Measurements from ENCODE around the gene CCNQ. TPM values are rescaled to one million over a fixed set of nuclear protein-coding genes. Genes with fewer than 3 reads are reported as not detected.

Gene CCNQ
- total and polyA plus RNA-seq, 12 donors, result 16.9 to 132 (median 22.9) TPM

DNA sequence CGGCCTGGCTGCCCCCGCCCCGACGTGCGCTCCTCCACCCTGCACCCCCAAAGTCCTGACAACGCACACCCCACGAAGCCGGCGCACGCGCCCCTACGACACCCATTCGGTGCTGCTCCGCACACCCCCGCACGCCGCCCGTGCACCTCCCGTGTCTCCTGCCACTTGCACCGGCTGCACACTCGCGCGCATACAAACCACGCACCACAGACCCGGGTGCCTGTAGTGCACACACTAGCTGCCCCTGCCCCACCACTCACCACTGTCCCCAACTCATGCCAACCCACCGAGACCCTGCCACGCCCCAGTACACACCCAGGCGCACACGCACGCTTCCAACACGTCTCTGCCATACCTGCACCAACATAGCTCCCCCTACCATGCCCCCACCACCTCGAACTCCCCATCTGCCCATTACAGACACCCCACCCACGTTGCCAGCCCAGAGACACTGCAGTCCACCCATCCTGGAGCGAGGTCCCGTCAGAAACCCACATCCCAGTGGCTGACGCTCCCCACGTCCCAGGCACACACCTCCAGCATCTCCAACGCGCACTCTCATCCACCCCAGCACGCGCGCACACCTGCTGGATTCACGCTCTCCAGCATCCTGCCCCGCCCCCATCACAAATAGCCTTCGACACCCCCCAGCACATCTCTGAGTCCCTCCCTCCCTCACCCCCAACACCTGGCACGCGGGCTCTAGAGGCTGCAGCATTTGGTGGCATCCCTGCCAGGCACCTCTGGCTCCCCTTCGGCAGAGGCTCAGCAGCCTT is 43.9 kb upstream of the CCNQ start:
- ATAC-seq (no peak), DNase-seq (no peak)
- intact Hi-C loops (cut with DNase I), result loop anchor here in 1 of 10 donors (10.0 kb wide), 1 partner anchor 88 kb away; no protein-coding TSS in a partner anchor
- H3K4me3 ChIP-seq, result peak overlapping the region in 2 of 10 donors; percentile 20 to 39
- no peak overlapping the region for H3K27ac ChIP-seq
- H3K36me3 ChIP-seq, result no peaks in the 10 kb centered on the region
- H3K4me1 ChIP-seq, result peaks cover 0 to 30% (median 7%) of the 10 kb centered on the region in 9 donors
- H3K9me3 ChIP-seq, result no peaks in the 10 kb centered on the region
- peaks cover 0 to 84% (median 58%) of the 10 kb centered on the region in 7 donors for H3K27me3 ChIP-seq
- TF ChIP-seq, protein P1, sequence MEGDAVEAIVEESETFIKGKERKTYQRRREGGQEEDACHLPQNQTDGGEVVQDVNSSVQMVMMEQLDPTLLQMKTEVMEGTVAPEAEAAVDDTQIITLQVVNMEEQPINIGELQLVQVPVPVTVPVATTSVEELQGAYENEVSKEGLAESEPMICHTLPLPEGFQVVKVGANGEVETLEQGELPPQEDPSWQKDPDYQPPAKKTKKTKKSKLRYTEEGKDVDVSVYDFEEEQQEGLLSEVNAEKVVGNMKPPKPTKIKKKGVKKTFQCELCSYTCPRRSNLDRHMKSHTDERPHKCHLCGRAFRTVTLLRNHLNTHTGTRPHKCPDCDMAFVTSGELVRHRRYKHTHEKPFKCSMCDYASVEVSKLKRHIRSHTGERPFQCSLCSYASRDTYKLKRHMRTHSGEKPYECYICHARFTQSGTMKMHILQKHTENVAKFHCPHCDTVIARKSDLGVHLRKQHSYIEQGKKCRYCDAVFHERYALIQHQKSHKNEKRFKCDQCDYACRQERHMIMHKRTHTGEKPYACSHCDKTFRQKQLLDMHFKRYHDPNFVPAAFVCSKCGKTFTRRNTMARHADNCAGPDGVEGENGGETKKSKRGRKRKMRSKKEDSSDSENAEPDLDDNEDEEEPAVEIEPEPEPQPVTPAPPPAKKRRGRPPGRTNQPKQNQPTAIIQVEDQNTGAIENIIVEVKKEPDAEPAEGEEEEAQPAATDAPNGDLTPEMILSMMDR (IDR thresholded peaks at IDR 0.05), result no peak
- 3 to 5% methylated on average over 33 to 48 of the region's 48 CpGs for WGBS, 2 donors

GRCh38 chrX:153642051-153642654 is 43.2 kb upstream of the CCNQ start:
- H3K4me3 ChIP-seq, result peak overlapping the region in 6 of 10 donors; percentile 17 to 39 (median 19)
- TF ChIP-seq, protein P1 (IDR thresholded peaks at IDR 0.05), result no peak
- ATAC-seq (peak in 1 of 8 donors; percentile 11), DNase-seq (no peak)
- intact Hi-C loops (cut with DNase I), result loop anchor here in 1 of 10 donors (10.0 kb wide), 1 partner anchor 87 kb away; no protein-coding TSS in a partner anchor
- peaks cover 0 to 77% (median 51%) of the 10 kb centered on the region in 7 donors for H3K27me3 ChIP-seq
- no peaks in the 10 kb centered on the region for H3K9me3 ChIP-seq
- H3K36me3 ChIP-seq, result no peaks in the 10 kb centered on the region
- no peak overlapping the region for H3K27ac ChIP-seq
- 1 to 3% methylated on average over 9 to 58 of the region's 62 CpGs for WGBS, 2 donors
- peaks cover 0 to 23% (median 5%) of the 10 kb centered on the region in 9 donors for H3K4me1 ChIP-seq

- intact Hi-C loops (cut with DNase I), result loop anchor here in 1 of 10 donors (10.0 kb wide), 1 partner anchor 87 kb away; no protein-coding TSS in a partner anchor
- DNase-seq, result no peak
- TF ChIP-seq, protein P1 (IDR thresholded peaks at IDR 0.05), result no peak
- H3K27me3 ChIP-seq, result peaks cover 0 to 71% (median 46%) of the 10 kb centered on the region in 7 donors
- no peak overlapping the region for H3K27ac ChIP-seq
- WGBS, 2 donors, result 6 to 8% methylated on average over 8 of the region's 8 CpGs
- peak overlapping the region in 1 of 10 donors; percentile 39 for H3K4me3 ChIP-seq
- peaks cover 0 to 19% (median 5%) of the 10 kb centered on the region in 9 donors for H3K4me1 ChIP-seq
- no peak for ATAC-seq
- H3K36me3 ChIP-seq, result no peaks in the 10 kb centered on the region
- H3K9me3 ChIP-seq, result no peaks in the 10 kb centered on the region
Observed at GRCh38 chrX:153641627-153642026, 42.7 kb upstream of the CCNQ start.

GRCh38 chrX:153640736-153641575 is 42.0 kb upstream of the CCNQ start:
- no peaks in the 10 kb centered on the region for H3K9me3 ChIP-seq
- peaks cover 0 to 65% (median 39%) of the 10 kb centered on the region in 7 donors for H3K27me3 ChIP-seq
- DNase-seq (no peak), ATAC-seq (no peak)
- H3K27ac ChIP-seq, result no peak overlapping the region
- H3K36me3 ChIP-seq, result no peaks in the 10 kb centered on the region
- TF ChIP-seq, protein P1 (IDR thresholded peaks at IDR 0.05), result no peak
- peaks cover 0 to 18% (median 5%) of the 10 kb centered on the region in 9 donors for H3K4me1 ChIP-seq
- H3K4me3 ChIP-seq, result no peak overlapping the region
- 60 to 75% methylated on average over 18 to 26 of the region's 26 CpGs for WGBS, 2 donors
- intact Hi-C loops (cut with DNase I), result loop anchor here in 1 of 10 donors (10.0 kb wide), 1 partner anchor 86 kb away; no protein-coding TSS in a partner anchor

Data from heart right ventricle (tissue), 16 donors.